GM19193 (cell line): ENCODE measurements around the gene KLF6.
A peak's percentile ranks its signal among the peaks of the same experiment; 100 is the strongest.

Source experiments
- POLR2A ChIP-seq: IDR thresholded peaks from 4 replicates; pipeline ENCODE4 v1.6.1; 2011; ENCODE audit not compliant: insufficient read depth, insufficient read length; ENCODE audit errors: extremely low read depth

Gene KLF6

DNA sequence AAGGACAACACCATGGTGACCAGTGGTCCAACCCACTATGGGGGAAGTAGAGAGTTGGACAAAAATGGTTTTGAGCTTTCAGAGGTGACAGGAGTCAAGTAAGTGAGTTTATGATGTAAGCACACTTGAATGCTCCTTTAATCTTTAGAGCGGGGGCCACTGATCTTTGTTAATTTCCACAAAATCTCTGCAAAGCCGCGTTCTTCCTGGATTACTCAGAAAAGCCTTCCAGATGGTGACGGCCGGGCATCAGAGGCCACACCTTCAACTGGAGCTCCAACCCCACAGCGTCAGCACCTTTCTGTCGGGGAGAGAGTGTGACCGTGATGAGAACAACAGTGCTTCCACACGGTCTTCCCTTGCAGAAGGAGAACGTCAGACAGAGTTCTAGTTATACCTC is 35.2 kb upstream of the KLF6 start:
- no peak for TF ChIP-seq POLR2A

DNA sequence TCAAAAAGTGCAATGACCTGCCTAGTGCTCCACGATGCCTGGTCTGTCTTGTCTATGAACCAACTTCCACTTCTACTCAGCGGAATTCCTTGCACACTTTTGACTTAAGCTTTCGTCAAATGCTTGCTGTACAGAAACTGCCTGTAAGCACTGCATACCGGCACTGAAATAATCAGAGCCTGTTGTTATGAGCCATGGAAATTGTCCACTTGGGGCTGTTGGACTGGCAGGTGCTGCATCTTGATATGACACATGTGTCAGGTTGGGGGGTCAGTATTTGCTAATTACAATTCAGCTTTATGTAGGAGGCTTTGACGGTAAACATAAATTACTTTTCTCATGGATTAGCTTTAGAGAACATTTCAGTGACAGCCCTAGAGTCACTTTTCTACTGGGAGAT is 32.0 kb upstream of the KLF6 start:
- TF ChIP-seq POLR2A = no peak

DNA sequence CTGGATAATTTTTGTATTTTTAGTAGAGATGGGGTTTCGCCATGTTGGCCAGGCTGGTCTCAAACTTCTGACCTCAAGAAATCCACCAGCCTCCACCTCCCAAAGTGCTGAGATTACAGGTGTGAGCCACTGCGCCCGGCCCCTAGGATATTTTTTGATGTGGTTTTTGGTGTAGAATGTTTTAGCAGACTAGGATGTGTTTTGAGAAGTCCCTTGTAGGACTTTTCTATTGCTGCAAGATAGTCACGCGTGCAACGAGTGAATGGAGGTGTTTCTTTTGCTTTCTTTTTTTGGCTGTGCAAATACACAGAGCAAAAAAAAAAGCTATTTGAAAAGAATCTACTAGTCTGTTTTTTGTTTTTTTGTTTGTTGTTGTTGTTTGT is 29.8 kb upstream of the KLF6 start:
- no peak for TF ChIP-seq POLR2A

DNA sequence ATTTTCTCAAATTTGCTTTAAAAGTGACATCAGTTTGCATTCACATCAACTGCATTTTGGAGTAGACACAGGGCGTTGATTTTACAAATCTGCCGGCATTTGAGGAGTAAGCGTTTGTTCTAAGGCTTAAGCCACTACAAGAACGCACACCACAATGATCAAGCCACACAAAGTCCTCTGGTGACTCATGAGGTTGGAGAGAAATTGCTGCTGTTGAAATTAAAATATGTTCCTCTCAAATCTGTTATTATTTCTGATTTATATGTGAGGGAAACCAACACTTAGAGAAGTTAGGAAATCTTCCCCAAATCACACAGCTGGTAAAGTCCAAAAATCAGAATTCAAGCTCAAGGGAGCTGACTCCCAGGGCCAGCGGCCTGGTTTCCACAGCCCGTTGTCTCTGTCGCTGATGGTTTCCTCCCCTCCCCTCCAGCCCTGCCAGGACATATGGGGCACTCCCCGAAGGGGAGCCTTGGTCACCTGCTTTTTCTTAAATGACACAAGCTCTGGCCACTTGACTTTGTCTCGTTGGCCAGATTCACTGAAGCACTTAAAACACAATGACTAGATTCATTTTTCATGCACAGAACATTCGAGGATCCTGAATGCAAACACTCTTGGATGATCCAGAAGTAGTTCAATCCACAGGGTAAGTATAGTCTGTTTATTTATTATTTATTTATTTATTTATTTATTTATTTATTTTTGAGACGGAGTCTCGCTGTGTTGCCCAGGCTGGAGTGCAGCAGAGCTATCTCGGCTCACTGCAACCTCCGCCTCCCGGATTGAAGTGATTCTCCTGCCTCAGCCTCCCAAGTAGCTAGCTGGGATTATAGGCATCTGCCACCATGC is 29.2 kb upstream of the KLF6 start:
- TF ChIP-seq POLR2A = no peak

DNA sequence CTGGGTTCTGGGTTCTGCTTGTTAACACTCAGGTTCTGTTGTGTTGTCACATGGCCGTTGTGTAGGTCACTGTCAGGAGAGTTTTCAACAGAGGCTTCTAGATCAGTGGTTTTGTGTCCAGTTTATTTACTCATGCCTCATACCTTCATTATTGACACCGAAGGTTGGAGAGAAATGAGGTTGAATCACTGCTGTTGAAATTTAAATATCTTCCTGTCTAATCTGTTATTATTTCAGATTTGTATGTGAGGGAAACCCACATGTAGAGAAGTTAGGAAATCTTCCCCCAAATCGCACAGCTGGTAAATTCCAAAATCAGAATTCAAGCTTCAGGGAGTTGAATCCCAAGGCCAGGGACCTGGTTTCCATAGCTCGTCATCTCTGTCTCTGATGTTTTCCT is 28.3 kb upstream of the KLF6 start:
- TF ChIP-seq POLR2A = no peak

DNA sequence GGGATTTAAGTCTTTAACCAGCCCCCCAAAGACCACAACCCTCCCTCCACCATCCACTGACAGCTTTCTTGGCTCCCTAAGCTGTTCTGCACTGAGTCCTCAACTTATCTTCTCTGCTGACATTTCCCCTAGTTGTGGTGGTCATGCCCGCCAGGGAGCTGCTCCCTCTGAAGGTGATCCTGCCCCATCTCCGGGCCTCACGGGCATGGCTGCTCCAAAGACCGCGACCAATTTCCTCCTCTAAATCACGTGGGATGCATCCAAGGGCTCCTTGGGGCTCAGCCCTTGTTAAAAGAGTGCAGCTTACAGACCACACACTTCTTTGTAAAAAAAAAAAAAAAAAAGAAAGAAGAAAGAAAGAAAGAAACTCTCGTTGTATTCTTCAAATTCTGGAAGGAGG is 27.1 kb upstream of the KLF6 start:
- TF ChIP-seq POLR2A = no peak

DNA sequence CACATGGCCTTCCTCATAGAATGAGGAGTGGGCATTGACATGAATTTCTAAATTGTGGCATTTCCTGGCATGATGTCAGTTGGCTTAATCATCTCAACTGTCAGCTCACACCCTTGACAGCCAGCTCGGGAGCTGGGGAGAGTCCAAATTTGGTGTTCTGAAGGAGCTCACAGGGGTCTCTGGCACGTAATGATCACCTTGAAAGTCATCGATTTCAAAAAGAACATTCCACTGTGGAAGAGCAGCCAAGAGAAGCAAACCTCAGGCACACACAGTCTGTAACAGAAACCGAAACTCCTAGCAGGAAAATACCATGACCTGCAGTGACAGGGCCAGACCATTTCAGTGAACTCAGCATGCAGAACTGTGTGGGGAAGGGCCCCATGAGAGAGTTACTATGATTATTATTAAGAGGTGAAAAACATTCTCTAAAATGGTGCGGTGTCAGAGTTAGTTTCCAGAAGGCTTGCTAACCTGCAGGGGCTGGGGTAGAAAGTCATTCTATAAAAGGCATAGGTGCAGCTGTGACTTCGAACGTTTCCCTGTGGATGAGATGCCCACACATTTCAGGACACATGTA is 26.4 kb upstream of the KLF6 start:
- TF ChIP-seq POLR2A = peak; percentile 36

DNA sequence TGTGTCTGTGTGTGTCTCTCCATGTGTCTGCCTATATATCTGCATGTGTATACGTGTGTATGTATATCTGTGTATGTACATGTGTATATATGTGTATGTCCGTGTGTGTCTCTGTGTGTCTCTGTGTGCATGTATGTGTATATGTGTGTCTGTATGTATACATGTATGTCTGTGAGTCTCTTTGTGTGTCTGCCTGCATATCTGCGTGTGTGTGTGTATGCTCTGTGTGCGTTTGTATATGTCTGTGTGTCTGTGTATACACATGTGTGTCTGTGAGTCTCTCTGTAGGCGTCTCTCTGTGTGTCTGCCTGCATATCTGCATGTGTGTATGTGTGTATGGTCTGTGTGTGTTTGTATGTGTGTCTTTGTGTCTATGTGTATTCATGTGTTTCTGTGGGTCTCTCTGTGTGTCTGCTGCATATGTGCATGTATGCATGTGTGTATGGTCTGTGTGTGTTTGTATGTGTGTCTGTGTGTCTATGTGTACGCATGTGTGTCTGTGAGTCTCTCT is 23.7 kb upstream of the KLF6 start:
- TF ChIP-seq POLR2A = no peak

DNA sequence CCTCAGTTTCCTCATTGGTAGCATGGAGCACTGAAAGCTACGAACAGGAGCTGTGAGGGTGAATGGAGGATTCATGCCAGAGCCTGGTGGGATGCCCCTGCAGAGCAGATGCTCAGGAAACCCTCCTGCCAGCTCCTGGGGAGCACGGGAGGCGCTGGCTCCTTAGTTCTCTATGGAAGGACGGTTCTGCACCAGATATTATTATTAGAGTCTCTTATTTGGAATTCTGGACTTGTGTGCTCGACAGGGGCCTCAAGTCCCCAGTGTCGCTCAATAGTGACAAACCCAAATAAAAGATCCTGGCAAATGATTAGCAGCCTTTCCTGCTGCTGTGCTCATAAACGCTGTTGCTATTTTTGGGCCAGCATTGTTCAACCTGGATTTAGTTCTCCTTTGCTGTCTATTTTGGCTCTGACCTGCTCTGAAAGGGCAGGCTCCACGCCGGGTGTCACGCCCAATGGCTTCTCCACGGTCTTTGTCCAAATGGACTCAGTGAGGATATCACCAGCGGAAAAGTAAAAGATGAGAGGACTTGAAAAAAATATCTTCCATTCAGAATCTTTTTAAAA is 23.0 kb upstream of the KLF6 start:
- no peak for TF ChIP-seq POLR2A

DNA sequence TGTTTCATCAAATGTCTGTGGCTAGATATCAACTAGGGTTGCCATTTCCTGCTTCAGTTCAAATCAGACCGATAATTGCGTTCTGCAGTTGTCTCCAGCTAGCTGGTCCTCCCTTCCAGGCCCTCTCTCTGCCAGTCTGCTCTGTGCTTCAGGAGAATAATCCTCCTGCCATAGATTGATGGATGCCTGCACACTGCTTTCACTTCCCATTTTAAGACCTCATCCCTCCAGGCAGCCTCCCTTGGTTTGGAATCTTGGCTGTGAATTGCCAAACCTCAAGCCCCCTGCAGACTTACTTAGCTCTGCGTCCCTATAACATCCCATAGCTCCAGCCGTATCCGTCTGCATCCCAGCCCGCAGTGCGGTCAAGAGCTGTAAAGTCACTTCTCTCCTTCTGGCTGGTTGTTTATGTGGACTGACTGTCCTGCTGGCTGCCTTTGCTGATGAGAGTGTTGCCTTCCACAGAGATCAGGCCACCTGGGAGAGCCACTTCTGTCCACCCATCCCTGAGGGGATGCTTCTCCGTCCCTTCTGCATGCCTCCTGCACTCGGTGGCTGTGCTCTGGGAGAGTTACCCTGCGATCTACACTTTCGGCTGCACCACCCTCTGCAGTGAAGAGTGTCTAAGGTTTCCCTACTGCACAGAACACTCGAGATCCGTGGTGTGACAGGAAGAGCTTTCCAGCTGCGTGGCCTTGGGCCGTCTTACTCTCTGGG is 22.4 kb upstream of the KLF6 start:
- TF ChIP-seq POLR2A = no peak

DNA sequence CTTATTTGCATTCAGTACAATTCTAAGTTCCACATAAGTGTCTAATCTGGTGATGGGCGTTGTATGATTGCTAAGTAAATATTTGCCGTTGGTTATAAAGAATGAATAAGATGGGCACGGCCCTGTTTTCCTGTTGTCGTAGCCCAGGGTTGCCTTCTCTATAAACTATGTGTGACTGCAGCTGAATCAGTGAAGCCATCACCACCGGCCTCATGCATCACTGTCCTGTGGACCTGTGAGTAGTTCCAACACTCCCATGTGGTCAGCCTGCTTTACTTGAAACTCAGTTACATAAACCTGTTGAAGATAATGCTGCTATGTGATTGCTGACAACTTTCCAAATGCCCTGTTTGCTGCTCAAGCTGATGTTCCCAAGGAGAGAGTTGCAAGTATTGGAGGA is 21.6 kb upstream of the KLF6 start:
- TF ChIP-seq POLR2A = no peak

DNA sequence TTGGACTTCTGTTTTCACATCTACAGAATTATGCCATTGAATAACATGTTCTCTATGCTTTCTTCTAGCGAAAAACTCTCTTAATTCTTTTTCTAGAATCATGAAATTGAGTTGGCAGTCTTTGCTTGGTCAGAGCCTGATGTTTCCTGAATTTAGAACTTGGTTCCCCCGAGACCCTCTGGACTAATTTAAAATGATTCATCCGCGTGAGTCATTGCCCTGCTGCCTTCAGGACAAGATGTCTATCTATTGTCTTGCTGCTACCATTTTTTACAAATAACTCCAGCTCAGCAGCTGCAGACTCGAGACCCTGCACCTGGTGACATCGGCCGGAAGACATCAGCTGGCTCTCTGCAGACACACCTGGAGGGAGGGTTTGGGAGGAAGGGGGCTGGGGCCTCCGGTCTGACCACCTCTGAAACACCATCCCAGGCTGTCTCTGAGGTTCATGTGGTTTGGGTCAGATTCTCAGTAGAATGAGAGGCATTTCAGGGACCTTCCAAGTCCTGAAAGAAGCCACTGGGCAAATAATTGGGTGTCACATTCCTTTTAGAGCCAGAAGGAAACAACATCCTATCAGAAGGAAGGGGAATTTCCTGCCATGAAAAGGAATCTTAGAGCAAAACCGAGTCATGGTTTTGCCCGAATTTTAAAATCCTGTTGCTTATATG is 20.9 kb upstream of the KLF6 start:
- TF ChIP-seq POLR2A = peak; percentile 21

DNA sequence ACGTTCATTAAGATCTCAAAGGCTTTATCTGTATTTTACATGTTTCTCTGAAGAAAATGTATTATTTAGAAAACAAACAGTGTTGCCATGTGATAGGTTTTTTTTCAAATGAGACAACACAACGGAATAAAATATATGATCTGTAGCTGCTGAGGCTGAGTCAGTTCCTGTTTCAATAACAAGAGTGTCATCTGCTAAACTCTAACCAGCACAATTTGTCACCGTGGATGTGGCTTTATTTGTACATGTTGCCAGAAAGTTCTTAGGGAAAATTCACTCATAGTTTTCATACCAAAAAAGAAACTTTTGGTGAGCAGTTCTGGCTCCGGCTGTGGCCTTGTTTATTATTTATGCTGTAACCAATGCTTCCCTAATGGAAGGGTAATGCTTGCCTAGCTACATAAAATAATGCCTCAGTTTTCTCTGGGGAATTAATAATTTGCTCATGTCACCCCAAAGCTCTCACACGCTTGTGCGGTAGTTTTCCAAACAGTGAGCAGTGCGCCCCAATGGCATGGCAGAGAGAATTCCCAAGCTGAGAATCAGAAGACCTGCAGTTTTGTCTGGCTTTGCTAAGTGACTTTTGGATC is 20.3 kb upstream of the KLF6 start:
- peak; percentile 10 for TF ChIP-seq POLR2A

DNA sequence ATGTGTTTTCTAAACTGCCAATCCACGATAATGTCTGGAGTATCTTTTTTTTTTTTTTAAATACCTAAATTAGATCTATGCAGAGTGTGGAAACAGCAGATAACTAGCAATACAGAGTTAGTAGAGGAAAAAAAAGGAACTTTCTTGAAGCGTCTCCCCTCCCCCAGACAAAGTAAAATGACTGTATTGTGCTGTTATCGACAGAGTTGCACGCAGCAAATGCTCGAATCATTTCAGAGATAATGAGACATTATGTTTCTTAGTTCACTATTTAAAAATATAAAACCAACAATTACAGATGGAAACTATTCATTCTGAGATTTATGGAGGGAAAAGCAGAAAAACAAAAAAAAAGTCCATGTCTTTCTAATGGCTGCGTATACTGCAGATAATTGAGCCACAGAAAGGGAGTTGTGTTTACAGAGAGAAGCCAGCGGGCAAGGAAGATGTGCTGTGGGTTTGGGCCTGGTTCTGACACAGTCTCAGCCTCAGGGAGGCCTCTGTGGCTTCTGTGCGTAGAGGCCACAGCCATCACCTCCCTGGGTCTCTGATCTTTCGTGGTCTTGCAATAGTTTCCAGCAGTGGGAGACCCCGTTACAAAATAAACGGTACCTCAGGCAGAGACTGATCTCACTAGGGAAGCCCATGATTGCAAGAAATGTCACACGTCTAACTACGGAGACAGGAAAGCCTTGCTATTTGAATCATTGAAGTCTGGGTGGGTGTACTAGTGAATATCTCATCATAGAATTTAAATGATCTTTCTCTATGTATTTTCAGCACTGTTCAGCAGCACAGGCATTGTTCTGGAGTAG is 19.1 kb upstream of the KLF6 start:
- no peak for TF ChIP-seq POLR2A
